Loucy (cell line): Measurements from ENCODE around the gene FAM25A.
"Not testable (repeated sequence)": the region's sequence is repeated elsewhere in the genome, so short reads cannot be mapped to it uniquely, and the experiment has no call there.

ENCODE experiments used
- CTCF ChIP-seq: fragments of 200-600 bp; sonication (generic); conservative IDR thresholded peaks from 2 replicates; pipeline ENCODE4 v1.5.1; 2014; ENCODE audit warnings: mild to moderate bottlenecking, antibody characterized with exemption, low read length
- EZH2phosphoT487 ChIP-seq: fragments of 200-600 bp; IDR thresholded peaks from 2 replicates; pipeline ENCODE4 v1.6.1; 2018; ENCODE audit warnings: antibody characterized with exemption, mild to moderate bottlenecking, moderate library complexity, borderline replicate concordance

DNA sequence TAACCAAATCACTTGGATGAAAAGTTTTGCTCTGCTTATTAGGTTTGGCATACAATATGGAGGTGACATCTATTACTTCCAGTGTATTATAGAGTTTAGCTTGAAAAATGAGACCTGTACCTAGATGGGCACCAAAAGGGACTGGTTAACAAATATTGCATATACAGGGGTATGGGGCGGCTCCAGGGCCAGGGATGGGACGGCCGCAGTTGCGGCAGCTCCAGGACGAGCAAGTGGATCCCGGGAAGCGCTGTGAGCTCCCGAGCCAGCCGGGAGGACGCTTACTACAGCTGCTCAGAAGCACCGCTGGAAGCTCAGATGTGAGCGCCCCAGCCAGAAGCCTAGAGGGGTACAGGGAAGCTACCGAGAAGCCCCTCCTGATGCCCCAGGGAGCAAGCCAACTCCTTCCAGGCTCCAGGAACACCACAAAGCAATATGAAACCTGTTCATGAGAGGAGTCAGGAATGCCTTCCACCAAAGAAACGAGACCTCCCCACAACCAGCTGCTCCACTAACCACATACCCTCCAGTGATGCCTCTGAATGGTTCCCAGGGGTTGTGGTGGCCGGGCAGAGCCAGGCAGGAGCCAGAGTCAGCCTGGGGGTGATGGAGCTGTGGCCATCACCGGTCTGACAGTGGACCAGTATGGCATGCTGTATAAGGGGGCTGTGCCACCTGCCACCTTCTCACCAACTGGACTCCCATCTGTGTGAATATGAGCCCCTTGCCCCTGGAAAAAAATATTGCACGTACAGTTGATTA lies 6.8 kb downstream of the FAM25A start:
- TF ChIP-seq CTCF, EZH2phosphoT487: not testable (repeated sequence)
